HG03097 (cell line): ENCODE results near the gene MACF1.

ENCODE experiments used
- ATAC-seq: cut with Tn5 transposase; IDR thresholded peaks from one replicate; pipeline ENCODE4 v1.9.1; 2021; ENCODE audit not compliant: unreplicated experiment, low FRiP score

The MACF1 gene

DNA sequence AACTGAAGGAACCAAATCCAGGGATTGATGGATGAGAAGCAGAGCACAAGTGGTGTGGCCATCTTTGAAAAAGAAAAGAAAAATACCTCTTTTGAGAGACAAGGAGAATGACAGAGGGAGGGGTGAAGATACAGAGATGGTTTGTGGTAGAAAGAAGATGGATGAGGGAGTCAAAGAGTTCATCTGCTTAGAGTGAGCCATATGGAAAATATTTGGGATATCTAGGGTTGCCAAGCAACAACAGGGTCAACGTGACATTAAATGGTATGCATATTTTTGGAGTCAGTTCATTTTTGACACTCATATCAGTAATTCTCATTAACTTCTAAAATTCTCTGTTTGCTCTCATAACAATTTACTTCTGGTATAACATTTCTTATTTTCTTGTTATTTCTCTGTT is 50.7 kb downstream of the MACF1 start:
- ATAC-seq, result no peak

DNA sequence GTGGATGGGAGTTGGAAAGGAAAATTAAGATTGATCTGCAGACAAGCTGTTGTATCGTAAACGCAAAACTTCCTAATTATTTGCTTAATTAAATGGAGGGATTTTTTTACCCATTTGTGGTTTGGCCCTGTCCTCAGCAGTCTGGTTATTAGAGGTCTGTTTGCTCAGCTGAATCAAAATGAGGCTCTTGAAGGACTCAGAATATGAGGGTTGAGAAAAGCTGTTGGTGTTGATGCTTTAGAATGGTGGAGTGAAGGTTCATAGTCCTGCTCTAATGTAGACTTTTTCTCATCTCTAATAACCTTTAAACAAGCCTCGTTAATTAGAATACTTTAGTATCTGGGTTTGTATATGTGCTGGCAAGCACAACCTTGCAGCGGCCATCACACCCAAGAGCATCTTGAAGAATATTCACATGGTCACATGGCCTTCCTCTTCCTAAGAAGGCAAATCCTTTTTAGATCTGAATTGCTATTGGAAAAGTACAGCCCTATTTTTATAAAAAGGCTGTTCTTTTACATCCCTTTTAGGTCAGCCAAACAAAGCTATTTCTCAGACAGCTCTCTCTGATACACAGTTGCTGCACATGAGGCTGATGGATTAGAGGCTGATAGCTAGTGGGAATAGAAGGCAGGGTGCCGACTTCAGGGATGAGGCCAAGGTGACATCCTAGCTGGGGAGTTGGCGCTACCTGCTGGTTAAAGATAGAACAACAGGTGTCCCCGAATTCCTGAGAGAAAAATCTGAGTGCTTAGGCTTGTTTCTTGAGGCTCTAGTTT is 53.8 kb downstream of the MACF1 start:
- ATAC-seq, result no peak

DNA sequence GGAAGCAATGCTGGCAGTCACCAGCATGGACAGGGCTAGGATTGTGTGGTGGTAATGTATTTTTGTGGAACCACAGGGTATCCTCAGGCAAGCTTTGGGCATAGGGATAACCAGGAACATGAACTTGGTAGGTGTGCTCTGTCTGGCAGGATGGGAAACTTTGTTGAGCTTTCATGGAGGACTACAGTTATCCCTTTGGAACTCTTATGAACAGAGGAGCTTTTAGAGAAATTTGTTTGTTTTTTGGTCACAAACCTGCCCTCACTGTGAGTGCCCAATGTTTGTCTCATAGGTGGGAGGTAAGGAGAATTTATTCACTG is 54.4 kb downstream of the MACF1 start:
- no peak for ATAC-seq

DNA sequence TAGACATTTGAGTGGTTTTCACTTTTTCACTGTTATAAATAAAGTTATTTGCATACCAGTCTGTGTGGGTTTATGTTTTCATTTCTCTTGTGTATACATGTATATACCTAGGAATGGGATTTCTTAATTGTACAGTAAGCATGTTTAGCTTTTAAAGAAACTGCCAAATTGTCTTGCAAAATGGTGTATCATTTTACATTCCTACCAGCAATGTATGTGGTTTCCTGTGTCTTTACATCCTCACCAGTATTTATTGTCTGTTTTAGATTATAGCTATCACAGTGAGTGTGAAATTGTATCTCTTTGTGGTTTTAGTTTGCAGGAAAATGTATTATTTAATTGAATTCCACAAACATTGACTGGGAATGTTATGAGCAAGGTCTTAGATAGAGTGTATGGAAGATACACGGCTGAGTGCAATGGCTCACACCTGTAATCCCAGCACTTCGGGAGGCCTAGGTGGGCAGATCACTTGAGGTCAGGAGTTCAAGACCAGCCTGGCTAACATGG is 57.3 kb downstream of the MACF1 start:
- ATAC-seq, result no peak

DNA sequence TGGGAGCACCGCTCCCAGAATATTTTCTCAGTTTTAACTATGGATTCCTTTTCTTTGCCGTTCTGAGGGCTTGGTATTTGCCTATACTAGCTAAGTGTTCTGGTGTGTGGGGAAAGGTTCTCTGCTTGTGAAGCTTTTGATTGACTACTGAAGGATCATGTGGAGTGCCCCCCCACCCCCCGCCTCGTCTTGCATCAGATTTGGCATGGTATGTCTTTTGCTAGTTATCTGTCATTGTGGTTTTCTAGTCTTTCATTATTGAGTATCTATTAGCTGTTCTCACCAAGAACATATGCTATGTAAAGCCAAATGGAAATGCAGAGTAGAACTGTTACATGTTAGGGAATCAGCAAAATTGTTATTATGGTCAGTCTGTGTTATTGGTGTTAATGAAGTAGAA is 58.3 kb downstream of the MACF1 start:
- no peak for ATAC-seq

DNA sequence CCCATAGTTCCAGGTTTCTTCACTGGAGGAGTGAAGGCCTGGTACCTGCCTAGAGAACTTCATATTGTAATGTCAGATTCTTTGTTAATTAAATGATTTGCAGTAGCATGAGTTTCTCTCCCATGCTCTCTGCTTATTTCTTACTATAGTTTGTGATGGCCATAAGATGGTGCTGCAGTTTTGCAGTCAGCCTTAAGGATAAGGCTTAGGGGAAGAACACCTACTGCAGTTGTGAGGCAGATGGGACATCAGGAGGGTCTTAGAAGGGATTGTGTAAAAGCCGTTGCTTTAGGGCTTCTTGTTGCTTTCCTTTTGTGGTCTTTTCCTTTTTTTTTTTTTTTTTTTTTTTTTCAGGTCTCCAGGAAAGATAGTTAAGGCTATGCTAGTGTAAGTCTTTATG is 61.8 kb downstream of the MACF1 start:
- ATAC-seq, result no peak

DNA sequence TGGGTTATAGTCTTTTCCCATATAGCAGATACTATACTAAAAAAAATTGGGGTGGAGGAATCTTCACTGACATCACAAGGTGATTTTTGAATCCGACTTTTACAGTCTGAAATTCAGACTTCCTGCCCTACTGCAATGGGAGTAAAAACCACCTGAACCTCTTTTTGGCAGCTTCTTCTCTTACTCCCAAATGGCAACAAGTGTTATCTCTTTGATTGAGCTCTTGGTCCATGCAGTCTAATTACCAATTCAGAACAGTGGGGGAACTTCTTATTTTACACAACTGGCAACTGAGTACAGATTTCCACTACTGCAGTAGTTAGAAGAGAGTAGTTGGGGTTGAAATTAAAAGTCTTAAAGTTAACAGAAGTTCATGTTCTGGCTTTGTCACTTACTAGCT is 62.3 kb downstream of the MACF1 start:
- ATAC-seq, result no peak

DNA sequence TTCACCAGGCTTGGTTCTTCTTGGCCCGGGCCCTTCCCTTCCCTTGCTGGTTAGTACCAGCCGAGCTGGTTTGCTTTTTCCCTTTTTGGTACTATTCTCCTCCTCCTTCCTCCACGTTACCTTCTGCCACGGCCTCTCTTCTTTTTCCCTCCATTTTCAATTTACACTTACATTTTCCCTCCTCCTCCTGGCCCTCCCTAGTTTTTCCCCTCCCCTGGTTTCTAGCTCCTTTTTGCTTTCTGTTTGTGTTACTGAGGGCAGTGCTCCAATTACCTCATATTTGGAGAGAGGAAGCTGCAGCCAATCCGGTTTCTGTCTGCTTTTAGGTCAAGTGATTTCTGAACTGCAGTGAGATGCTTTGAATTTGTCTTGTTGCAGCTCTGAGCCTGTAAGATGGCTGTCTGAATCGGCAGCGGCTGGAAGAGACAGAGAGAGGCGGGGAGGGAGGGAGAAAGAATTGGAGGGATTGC is 63.7 kb downstream of the MACF1 start:
- no peak for ATAC-seq

DNA sequence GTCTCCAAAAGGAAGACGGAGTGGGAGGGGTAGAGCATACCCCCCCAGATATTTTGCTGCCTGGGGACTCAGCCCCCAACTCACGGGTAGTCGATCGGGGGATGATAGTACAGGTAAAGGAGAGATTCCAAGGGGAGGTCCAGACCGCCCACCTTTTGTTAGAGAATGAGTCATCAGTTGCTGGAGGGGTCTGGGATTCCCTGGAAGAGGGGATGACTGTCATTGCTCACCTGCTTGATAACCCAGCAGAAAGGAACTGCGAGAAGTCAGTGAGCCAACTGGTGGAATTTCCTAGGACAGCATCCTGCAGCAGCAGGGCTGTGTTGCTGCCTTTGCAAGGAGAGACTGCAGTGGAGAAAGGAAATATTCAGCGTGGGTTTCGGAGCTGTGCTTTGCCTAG is 64.4 kb downstream of the MACF1 start:
- ATAC-seq, result no peak

DNA sequence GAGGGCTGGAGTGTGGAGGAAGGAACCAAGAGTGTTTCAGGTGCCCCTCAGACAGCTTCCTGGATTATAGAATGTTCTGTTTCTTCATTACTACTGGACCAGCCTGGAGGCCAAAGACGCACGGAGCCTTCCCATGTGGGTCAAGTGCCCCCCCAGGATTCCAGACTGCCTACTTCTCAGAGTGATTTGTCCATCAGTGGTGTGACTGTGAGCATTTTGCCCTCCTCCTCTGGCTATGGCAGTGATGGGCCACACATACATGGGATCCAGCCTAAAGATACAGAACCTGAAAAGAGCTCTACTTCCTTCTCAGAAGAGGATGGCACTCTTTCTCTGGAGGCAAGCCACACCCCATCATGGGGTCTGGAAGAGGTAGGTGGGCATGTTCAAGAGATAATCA is 64.9 kb downstream of the MACF1 start:
- no peak for ATAC-seq

DNA sequence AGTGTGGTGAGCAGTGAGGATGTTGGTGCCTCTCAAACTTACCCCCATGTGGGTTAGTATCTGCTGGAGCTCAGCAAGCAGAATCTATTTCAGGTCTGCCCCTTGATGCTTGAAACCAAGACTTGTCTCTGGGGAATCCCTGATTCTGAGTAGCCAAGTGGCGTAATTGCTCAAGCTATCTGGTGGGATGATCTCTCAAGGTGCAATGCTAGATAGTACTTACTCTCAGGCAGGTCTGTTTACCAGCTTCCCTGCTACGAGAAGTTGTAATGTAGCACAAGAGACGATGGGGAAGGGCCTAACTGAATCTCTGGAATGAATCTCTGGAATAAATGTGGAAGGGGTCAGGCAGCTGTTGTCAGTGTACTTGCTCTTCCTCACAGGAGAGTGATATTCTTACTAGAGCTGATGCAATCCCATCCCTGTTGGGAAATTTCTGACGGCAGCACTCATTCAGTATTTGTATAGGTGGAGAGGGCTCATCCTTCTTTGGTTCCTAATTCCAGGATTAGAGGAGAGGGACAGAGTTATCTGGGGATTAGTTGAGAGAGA is 65.4 kb downstream of the MACF1 start:
- peak; percentile 47 for ATAC-seq

DNA sequence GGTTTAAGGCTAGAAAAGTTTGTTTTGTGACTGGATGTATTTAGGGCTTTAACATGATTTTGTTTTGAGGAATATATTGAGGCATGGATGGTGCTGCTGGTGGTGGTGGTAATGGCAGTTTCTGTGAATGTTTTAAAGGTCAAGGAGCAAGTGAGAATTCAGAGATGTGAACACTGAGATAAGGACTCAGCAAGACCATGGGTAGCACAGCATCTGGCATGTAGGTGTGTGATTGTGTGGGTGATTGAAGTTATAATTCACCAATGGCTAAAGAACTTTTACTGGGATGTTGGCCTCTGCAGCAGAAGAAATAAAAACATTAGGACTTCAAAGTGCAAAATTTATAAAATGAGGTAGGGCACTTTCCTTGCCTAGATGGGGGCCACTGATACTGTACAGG is 65.9 kb downstream of the MACF1 start:
- no peak for ATAC-seq

DNA sequence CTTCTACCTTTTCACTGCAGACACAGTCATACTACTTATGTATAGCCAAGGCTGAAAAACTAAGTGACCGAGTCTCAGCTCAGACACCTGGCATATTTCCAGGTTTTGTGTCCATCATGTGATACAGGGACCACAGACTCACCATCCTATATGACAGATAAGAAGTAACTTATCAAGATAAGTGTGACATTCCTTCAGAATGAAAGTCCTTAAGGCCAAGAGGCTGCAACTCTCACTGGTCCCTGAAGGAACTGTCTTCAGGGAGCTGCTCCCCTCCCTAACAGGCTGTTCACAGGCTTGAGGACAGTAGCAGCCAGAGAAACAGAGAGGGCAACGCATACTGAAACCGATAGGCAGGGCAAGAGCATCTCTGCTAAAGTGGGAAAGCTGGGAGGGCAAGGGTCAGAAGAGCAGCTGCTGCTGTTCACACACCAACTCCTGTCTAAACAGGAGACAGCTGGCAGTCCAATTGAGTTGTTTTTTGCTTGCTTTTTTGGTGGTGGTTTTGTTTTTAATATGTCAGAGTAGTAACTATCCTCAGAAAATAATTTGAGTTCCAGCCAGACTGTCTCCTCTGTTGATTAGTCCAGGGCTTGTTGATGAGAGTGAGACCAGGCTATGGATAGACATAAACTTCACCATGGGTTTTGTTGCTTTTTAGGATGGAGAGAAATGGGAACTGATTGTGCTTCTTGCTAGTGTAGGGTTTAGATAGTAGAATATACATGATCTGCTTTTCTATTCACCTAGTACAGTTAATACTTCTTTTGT is 67.7 kb downstream of the MACF1 start:
- ATAC-seq, result peak; percentile 41

DNA sequence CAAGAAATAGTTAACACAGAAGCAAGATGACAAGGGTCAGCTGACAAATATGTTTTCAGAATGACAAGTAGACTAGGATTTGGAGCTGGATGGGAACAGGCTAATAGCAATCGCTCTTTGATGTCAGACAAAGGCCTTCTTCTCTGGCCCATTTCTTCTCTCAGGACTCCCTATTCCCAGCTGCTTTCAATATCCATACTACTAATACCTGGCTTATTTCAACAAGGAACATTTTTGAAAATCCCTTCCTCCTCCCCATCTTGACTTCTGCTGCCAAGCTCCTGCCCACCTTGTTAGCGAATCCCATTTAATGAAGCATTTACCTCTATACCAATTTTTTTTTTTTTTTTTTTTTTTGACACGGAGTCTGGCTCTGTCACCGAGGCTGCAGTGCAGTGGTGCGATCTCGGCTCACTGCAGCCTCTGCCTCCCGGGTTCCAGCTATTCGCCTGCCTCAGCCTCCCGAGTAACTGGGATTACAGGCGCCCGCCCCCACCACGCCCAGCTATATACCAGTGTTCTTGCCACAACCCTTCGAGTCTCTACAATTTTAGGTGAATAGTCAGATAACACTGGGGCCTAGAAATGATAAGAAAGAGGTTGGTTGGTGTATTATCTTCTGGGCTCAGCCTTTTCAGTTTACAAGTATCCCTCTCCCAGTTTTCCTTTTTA is 68.4 kb downstream of the MACF1 start:
- no peak for ATAC-seq

DNA sequence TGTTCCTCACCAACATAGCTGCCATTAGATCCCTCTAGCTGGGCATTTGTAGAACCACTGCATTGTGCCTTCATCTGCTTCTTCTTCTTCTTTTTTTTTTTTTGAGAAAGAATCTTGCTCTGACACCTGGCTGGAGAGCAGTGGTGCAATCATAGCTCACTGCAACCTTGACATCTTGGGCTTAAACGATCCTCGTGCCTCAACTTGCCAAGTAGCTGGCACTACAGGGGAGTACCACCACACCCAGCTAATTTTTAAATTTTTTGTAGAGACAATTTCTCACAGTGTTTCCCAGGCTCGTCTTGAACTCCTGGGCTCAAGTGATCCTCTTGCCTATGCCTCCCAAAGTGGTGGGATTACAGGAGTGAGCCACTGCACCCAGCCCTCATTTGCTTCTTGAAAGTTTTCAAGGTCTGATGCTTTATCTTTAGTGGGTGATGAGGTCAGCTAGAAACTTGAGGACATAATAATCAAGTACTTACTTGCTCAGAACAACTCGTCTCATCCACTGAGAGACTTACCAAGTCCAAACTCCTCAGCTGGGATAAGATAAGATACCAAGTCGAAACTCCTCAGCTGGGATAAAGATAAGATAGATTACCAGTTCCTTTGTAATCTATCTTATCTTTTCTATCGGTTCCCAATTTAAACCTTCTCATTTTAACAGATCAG is 71.5 kb downstream of the MACF1 start:
- no peak for ATAC-seq

DNA sequence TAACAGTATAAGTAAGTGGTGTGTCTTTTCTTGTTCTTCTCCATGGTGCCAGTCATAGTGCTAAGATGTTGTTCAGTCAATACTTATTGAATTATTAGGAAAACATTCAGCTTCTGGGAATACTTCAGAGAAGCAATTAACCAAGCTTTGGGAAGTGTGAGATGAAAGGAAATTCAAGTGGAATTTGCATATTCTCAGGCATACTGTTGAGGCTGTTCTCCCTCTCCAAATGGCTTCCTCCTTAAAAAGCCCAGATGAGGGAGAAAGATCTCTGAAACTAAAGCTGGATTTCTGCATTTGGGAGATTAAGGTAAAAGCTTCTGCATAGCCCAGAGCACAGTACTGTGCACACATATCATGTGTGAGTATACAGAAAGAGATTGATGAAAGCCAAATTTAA is 73.4 kb downstream of the MACF1 start:
- ATAC-seq, result no peak

DNA sequence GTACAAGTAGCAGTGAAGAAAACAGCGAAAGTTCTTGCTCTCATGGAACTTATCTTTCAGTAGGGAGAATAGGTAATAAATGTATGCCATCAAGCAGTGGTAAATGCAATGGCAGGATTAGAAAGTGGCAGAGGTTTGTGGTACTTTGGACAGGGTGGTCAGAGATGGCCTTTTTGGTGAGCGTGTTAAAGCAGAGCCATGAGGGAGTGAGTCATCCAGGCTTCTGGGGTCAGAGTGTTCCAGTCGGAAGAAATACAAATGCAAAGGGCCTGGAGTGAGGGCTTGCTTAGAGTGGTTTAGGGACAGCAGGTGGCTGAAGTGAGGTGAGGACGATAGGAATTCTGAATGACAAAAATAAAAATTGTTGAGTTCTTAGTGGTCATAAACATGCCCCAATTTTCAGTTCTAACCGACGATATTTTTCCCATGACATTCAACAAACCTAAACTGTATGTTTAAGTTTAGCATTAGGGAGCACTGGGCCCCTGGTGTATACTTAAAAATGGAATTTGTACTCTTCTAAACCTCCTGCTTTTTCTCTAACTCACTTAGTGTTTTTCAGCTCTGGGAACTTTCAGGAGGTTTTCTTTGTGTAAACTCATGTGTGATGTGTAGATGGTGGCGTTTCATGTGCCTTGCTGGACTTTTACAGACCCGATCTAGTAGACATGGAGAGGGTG is 78.2 kb downstream of the MACF1 start:
- no peak for ATAC-seq

DNA sequence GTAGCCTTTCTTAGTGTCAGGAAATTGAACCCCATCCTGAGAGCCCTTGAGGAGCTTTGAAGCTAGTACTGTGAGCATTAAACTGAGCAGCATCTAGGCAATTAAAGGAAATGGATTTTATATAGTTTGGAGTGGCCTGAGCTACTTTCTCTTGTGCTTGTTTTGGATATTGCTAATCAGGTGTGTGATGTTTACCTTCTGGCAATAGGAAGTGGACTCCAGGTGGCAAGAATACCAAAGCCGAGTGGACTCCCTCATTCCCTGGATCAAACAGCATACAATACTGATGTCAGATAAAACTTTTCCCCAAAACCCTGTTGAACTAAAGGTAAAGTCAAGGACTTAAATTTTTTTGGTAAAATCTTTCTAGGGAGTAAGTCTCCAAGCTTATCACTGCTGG is 79.4 kb downstream of the MACF1 start:
- ATAC-seq, result no peak

DNA sequence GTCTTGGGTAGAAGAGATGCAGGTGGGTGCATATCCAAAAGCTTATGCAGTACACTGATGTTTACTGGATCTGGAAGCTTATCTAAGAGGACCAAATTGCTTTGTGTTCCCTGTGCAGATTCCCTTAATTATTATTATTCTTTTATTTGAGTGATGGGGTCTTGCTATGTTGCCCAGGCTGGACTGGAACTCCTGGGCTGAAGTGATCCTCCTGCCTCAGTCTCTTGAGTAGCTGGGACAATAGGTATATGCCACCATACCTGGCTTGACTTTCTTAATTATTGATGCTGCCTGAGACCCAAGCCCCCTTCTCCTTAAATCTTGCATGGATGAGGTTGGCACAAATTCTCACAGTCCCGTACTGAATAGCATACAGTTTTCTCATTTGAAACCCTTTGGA is 83.0 kb downstream of the MACF1 start:
- no peak for ATAC-seq
